Inflammatory macrophage treated with lipopolysaccharide for 4 hours (primary cell): ENCODE results near the gene PON1.

Experiments
- DNase-seq: peaks from one replicate; pipeline ENCODE4 v3.0.0-alpha.2; 2020

Gene PON1

DNA sequence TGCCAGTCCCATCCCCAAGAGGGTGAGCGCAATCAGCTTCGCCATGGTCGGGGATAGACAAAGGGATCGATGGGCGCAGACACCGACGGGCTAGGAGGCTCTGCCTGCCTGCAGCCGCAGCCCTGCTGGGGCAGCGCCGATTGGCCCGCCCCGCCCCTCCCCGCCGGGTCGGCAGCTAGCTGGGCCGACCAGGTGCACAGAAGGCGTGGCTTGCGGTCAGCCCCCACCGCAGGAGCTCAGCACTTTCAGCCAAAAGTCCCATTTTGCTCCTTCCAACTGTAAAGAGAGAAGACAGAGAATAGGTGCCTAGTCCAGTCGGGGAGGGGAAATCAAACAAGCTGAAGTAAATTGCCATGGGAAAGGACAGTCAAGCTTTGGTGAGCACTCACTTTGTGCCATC, at the start of gene PON1:
Gene PON1 (minus strand): TSS at position 102 of the 400 bp plus-strand sequence. CDS start 57 bp downstream, at position 45.
- no peak for DNase-seq

DNA sequence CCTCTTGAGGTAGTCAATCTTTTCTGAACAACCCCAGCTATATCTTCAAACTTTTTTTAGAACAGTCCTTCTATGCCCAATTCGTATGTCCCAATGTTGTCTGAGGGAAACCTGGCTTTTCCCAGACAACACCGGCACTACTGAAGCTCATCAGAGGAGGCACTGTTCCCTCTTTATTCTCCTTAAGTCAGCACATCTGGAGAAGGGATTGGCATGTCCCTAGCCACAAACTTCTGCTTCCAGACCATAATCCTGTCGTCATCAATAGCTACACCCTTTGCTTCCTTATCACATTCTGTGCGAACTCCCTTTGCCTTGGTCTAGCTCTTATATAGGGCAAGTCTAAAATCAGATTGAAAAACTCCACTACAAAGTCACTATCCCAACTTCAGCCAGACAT, 49.0 kb upstream of the PON1 start:
- DNase-seq, result no peak

DNA sequence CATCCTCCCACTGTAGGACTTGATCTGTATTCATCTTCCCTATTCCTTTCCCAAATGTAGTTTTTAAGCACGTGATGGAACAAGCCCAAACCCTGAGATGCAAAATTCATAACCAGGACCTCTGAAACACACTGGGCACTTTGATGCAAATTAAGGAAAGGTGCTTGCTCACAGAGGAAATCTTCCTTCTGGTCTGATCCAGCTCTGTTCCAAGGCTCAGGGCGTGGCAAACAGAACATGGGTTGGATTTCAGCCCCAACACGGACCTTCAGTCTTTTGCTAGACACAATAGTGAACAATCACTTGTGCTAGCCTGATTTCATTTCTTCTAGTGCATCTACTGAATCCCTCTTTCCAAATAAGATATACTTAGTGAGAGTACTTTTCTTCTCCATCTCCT, 43.9 kb upstream of the PON1 start:
- DNase-seq, result no peak

DNA sequence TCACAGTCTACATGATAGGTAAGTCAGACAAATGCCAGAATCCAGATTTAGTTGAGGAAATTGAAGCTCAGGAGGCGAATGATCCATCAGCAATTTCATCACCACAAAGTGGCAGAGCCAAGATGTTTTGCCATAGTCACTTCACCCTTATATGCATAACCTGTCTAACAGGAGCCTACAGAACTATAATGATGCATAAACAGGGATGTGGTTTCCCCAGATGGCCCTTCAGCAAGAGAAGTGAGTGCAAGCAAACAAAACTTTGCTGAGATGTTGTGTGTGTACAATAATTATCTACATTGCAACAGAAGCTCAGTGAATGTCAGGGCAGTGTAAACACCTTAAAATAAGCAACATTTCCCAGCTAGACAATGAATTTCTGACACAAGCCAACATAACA, 43.3 kb upstream of the PON1 start:
- no peak for DNase-seq

DNA sequence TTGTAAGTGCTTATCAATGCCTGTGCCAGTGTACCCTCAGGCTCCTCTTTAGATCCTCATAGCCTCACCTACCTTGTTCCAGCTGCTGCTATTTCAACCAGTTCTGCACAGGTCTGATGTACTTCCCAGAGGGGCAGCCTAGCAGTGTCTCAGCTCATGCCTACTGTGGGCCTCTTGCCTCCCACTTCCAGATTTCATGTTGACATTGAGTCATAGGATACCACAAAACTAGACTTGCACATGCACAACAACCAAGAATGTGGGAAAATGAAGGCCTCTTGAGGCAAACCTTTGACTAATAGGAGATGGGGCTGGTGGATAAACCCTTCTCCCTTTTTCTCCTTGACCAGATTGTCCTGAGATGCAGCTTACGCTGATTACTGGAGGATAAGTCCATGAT, 40.8 kb upstream of the PON1 start:
- no peak for DNase-seq

DNA sequence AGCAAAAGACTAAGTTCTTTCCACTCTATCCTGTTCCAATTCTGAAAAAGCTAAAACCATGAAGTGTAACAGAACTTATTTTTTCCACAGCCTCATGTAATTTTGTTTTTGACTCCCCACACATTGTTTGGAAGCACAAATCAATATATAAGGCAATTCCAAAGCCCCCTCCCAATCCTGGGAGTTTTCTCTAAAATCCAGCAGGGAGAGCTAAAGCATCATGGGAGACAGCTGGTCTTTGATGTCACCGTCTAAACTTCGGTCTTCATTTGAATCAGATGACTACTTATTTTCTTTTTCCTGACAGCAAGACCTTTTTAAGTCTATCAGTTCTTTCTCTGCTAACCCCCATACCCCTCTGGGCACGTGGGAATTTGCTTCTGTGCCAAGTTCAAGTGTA, 33.3 kb upstream of the PON1 start:
- DNase-seq, result no peak

DNA sequence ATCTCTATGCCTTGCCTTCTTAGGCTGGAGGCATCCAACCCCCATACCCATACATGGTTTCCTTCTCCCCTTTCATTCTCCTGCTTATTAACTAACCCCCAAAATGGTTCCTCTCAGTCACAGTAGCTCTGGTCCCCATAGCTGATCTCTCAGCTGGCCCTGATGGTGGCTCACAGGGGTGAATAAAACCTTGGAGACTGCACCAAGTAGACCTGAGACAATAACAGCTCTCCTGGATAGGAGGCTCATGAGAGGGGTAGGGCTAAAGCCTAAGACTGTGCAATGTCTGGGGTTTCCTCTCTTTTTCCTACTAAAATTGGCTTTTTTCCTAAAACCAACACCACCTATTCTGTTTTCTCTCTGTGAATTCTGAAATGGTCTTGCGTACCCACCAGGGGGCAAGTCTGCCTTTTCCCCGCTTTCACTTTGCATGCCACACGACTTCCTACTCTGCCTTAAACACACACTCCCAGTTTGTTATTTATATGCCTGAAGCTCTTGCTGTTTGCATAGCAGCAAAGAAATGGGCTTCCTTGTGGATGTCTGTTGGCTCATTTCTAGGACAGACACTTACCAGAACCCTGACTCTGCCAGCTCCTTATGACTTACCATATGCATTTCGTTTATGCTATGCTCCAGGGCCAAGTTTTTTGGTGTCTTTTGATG, 18.4 kb upstream of the PON1 start:
- DNase-seq, result no peak

DNA sequence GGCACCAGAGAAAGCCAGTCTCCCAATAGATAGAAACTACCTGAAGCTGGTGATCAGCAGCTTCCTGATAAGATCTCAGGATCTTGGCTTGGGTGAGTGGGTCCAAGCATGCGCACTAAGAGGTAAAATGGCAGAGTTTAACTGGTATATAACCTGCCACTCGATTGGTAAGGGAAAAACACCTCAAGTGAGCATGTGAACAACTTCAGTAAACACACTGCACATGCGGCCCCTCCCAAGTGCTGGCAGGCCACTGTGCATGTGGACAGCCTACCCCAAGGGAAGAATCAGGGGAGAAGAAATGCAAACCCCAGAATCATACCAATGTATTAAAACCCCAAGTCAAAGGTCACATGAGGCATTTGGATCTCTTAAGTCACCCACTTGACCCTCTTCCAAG, 17.7 kb upstream of the PON1 start:
- no peak for DNase-seq

DNA sequence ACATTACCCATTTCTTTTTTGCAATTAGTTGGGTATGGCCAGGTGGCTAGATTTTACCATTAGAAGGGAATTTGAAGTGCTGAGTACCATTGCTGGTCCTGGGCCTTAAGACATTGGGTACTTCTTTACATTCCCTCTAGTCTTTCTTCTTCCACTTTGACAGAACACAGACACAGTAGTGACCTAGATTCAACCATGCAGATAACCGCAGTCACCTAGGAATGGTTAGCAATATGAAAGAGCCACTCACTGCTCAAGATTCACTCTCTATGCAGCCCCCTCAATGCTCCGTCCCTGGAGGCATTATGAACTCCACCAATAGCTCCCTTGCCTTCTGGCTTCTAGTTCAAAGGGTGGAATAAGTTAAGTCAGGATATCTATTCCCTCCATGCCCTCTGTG, 16.2 kb upstream of the PON1 start:
- no peak for DNase-seq

DNA sequence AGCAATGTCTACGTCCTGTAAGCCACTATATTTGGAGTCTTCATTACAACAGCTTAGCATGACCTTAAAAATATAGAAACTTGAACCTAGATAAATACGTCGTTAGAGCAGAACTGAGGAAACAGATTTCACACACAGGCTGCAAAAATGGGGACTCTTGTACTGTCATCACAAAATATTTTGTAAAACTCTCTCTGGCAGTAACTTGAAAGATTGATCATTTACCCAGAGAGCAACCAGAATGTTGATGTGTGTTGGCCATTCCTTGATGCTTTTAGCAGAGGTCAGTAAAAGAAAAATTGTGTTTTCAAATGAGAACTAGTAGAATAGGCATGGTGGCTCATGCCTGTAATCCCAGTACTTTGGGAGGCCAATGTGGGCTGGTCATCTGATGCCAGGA, 14.5 kb upstream of the PON1 start:
- no peak for DNase-seq

DNA sequence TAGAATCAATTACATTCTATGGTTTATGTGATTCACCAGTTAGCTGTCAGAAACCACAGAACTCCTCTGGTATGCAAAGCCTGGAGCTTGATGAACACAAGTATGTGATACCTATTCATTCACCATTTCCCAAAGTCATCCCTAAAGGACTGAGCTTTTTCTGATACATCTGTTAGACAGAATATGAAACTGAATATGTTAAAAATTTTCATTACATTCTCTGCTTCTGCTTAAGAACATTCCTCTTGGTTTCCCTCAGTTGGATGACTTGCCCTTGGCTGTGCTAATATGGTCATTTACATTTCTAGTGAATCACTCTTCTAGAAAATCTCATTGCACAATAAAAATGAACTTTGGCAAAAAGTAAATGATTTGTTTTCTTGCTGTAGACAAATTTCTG, 10.8 kb upstream of the PON1 start:
- DNase-seq, result no peak

DNA sequence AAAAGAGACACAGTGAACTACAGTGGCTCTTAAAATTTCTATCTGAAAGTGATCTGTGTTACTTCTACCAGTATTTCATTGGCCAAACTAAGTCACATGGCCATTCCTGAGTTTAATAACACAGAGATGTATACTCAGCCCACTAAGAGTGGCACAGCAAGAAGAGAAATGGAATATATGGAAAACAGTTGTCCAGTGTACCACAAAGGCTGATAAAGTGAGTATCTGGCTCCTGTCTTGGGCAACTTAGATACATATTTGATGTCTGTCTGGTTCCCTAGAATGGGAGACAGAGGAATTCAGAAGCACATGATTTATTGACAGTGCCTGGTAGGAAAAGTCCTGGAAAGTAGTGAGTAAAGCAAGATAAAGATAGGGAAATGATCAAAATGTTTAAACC, 10.1 kb upstream of the PON1 start:
- DNase-seq, result no peak

DNA sequence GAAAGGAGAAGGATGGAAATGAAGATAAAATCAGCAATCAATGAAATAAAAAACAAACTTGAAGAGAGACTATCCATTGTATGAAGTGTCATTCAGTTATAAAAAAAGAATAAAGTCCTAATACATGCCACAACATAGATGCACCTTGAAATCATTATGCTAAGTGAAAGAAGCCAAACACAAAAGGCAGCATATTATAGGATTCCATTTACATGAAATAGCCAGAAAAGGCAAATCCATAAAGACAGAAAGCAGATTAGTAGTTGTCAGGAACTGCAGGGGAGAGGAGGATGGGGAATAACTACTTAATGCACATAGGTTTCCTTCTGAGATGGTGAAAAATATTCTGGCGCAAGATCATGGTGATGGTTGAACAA, 6.6 kb upstream of the PON1 start:
- no peak for DNase-seq

DNA sequence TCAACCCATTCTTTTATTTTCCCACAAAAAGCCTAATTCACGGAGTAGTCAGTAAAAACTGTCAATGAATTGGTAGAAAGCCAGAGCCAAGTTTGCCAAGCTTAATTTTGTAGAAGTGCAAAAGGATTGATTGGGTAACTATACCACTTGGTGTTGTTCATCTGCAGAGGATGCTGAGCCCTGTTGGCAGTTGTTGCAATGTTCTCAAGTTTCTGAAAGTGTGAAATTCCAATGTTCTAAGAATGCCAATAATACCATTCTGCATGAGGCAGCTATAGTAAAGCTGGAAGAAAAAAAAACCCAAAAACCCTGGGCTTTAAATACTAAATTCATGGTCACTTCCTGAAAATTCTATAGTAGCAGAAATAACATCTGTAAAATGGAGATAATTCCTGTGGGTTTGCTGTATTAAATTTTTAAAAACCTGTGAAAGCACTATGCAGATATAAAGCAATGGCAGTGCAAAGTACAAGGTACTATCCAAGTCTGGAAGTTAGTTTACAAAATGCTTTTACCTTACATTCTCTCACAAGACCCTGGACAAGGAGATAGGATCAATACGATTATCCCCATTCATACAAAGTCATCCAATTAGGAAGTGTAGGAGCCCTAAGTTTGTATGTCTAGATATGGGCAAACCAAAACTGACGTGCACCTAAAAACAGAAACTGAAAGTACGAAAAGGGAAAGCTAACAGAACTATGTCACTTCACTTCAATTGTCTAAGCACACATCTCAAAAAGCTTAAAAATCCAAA, 6.0 kb upstream of the PON1 start:
- peak; percentile 19 for DNase-seq

DNA sequence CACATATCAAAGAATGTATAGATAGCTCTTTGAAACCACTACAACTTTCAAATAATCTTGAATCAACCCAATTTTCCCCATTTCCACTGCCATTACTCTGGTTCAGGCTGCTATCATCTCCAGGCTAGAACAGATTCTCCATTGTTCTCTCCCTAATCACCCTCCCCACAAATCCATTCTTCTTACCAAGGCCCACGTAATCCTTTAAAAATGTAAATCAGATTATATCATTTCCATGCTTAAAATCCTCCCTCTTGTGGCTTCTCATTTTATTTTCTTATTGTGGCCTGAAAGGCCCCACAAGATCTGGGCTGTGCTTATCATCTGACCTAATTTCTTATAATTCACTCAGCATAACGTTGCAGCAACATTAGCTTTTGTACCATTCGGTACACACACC, 3.0 kb upstream of the PON1 start:
- no peak for DNase-seq

DNA sequence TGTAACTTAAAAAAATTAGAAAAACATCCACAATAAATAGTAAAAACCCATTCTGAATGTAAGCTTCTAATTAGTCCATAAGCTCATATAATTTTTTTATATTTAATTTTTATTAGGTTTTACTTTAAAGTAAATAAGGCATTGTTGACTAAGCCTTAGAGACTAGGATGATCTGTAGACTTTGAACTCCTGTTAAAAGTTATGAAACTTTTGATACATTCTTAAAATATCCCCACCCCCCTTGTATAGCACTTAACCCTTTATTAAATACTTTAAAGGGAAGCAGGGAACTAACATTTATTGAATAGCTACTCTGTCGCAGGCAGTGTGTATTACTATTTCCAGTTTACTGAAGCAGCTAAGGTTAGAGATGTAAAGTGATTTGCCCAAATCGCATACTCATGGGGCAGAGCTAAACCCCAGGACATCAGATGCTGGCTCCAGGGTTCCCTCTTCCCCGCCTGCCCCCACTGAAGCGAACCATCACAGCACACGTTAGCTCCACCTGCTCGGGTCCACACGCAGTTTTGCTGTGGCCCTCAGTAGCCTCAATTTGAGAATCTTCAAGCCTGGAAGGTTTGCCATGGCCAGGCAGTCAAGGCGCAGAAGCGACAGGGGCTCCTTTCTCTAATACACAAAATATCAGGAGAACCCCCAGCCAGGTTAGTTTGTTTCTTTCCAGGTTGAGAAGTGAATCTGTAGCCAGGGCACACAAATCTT, 762 bp downstream of the PON1 start:
- DNase-seq, result no peak

DNA sequence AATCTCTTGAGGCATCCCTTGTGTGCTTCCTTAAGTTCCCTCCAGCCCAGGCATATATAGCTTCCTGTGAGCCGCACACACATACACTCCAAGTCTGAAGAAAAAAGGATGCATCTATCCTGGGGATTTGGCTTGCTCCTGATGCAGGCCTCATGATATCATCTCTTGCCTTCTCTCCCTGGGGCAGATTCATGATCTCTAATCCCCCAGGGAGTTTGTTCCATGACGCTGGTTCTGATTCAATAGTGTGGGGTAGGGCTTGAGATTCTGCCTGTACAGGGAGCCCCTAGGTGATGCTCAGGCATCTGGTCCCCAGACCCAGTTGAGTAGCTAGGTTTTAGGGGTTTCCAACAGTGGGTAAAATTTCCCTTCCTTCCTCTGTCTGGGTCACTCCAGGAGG, 1.5 kb downstream of the PON1 start:
- DNase-seq, result no peak

DNA sequence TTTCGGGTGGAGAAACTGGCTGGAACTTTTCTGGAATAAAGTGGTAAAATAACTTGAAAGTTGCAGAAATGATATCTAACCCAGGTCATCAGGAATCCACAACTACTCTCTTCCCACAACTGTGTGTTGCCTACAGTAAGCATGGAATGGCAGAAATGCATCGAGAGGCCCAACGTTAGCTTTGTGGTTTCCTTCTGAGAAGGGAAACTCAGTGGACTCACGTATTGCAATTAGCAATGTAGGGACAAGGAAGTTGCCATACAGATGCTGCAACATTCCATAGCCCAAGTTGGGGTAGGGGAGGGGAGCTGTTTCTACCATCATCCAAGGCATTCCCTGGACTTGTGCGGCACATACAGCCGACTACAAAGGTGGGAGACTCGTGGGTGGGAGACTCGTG, 1.9 kb downstream of the PON1 start:
- DNase-seq, result no peak

DNA sequence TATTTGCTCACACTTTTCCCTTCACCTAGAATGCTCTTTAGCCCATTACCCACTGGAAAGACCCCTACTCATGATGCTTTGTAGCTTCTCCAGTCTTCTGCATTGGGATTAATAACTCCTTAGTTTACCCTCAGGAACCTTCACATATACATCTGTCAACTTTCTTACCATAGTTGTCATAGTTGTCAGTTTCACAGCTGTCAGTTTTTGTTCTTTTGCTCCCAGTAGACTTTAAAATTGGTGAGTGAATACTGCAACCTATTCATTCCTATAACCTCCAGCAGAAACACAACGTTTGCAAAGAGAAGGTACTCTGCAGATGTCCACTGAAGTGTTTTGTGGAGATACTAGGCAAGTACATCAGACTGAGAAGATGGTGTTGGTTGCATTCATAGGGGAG, 2.6 kb downstream of the PON1 start:
- no peak for DNase-seq

DNA sequence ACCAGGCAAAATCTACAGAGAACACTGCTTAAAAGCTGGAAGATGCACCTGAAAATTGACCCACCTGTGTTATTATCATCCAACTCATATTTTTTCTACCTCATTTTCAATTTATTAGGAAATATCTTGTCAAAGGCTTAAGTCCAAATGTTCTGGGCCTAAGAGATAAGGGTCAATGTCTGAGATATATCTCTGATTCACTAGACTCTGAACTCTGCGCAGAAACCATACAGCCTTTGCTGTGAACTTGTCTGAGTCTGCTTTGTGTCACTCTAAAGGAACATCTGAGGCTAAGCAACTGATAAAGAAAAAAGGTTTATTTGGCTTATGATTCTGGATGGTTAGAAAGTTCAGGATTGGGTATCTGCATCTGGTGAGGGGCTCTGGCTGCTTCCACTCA, 3.7 kb downstream of the PON1 start:
- DNase-seq, result no peak

DNA sequence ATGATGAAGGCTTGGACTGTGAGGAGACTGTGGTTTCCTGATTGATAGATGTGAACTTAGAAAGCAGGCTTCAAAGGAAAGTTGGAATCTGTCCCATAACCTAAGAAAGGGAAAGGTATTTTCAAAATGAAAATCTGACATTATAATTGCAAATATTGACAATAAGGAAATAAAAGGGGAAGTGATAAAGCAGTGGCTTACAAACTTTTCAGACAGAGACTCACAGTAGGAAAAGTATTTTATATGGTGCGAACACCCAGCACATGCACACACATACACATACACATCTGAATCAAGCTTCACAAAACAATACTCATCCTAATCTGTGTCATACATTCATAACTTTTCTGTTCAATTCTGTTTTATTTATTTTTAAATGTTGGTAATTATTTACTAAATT, 4.8 kb downstream of the PON1 start:
- no peak for DNase-seq

DNA sequence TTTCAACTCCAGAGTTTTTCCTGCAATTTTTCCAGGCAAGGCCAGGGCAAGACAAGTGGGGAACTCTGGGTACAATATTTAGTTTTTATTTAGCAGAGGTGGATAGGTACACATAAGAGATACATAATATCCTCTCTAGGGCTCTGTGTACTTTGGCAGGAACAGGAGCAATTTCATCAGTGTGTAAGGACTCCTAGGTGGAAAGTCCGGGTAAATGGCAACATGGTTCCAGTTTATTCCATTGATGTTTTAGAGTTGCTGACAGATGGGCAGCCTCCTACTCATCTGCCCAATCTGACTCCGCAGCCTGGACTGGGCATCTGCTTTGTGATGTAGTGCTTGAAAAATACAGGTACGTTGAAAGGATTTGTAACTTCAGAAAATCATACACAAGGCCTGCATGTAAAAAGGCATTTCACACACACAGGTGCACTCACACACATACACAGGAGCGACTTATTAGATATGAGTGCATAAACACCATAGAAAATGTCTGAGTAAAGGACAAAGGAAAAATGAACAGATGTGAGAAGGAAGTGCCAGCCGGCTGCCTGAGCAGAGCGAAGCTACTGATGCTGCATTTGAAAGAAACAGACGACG, 5.7 kb downstream of the PON1 start:
- DNase-seq, result no peak

DNA sequence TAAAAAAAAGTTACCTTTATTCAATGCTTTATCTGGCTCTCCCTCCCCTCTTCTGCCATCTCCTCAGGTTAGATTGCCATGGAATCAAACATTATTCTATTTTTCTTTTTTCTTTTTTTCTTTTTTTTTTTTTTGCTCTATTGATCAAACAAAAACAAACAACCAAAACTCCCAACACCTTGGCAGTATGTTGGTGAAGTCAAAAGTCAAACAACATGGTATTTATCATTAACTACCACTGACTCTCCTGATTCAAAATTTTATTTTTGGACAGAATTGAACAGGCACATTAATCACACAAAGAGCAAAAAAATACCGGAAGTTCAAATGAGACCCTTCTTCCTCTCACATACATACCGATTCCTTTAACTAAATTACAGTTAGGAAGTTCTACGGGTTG, 6.4 kb downstream of the PON1 start:
- no peak for DNase-seq

DNA sequence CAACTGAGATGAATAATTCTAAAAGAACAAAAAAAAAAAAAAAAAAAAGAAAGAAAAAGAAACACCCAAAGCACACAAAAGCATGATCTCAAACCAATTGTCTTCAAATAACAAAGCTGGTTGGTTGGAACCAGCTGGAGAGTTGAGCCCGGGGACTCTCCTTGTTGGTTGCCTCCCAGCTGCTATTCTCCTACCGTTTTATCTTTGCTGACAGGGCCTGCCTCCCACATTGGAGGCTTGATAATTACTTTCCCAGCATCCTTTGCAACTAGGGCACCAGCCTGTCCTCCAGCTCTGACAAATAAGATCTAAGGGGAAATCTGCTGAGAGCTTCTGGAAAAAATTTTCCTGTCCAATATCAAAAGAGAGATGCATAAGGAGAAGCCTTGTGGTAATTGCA, 6.8 kb downstream of the PON1 start:
- no peak for DNase-seq
